ENCODE measurements around the gene ARHGAP22. TPM values are rescaled to one million over a fixed set of nuclear protein-coding genes. Genes with fewer than 3 reads are reported as not detected.

Gene ARHGAP22
- total RNA-seq, 1 experiment from 2014 or later: 1.8 TPM

DNA sequence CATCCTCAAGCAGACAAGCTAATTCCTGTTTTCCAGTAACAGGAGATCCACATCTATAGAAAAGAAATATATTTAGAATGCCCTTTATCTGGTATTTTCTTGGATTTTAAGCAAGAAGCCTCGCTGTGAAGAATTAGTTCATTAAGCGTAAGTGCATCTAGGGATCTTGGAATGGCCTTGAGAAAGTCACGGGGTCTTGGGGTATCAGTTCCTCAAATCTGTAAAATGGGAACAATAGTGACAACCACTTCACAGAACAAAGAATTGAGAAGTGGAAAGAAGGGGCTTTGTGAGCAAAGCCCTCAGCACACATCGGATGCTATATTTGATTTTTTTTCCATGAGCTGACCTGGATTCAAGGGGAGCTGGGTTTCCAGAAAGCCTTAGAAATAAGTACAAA, 47.5 kb upstream of the ARHGAP22 start:
- H3K4me3 ChIP-seq (ENCODE audit: low read depth in 2 of 2, low read length in 2 of 2): no peak overlapping the region
- POLR2A ChIA-PET: no interaction called here
- DNase-seq (ENCODE audit: low read depth, low spot score): no peak
- intact Hi-C loops (cut with micrococcal nuclease; ENCODE audit: unreplicated experiment) (no loop called here), in situ Hi-C loops (cut with HindIII; ENCODE audit: low pct_unique_long_range_greater_than_20kb, low sequenced_read_pairs) (no loop called here)
- H3K4me1 ChIP-seq (ENCODE audit: control insufficient read depth, insufficient read depth, low read length): peaks cover 6% of the 10 kb centered on the region; the same call in 1 of the 2 replicates
- no peaks in the 10 kb centered on the region for H3K36me3 ChIP-seq (ENCODE audit: control insufficient read depth, insufficient read depth, low read length)
- no peak overlapping the region for H3K27ac ChIP-seq (ENCODE audit: low read length)
- TF ChIP-seq SIN3A (IDR thresholded peaks at IDR 0.05; ENCODE audit: borderline replicate concordance, insufficient read depth, low read depth, low read length) (no peak), POLR2AphosphoS5 (IDR thresholded peaks at IDR 0.05; ENCODE audit: low read depth, low read length) (no peak), REST (IDR thresholded peaks at IDR 0.05; ENCODE audit: insufficient read depth in 1 of 2, low read depth in 2 of 2, low read length in 1 of 2) (no peak), TCF7L2 (IDR thresholded peaks at IDR 0.05; ENCODE audit: low read depth, low read length) (no peak), CTCF (IDR thresholded peaks at IDR 0.05) (no peak)
- BruUV-seq (replicated peaks): no TSS peak
- H3K27me3 ChIP-seq (ENCODE audit: control insufficient read depth, insufficient read depth, low read length): no peaks in the 10 kb centered on the region; the same call in 1 of the 2 replicates
- ATAC-seq: no peak
- no peaks in the 10 kb centered on the region for H3K9me3 ChIP-seq (ENCODE audit: control insufficient read depth, insufficient read depth, low read depth, low read length)
- CTCF ChIA-PET: no interaction called here

DNA sequence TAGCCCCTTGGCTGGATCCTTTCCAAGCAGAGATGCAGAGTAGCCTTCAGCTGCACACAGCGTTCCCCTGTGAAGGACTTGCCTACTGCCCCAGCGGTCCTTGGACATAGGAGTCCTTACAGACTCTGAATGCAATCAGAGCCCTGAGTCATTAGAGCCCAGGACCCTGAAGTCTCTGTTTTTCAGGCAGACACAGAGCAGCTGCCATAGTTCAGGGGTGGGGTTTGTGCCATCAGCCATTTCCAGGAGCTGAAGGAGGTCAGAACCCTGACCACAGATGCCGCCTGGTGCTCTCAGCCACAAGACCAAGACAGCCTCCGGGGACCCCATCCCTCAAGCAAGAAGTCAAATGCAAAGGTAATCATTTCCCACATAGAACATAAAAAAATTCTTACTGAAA, 47.0 kb upstream of the ARHGAP22 start:
- Histone ChIP-seq H3K27ac (ENCODE audit: low read length) (no peak overlapping the region), H3K36me3 (ENCODE audit: control insufficient read depth, insufficient read depth, low read length) (no peaks in the 10 kb centered on the region), H3K4me1 (ENCODE audit: control insufficient read depth, insufficient read depth, low read length) (peaks cover 4% of the 10 kb centered on the region; the same call in 1 of the 2 replicates), H3K9me3 (ENCODE audit: control insufficient read depth, insufficient read depth, low read depth, low read length) (no peaks in the 10 kb centered on the region), H3K4me3 (ENCODE audit: low read depth in 2 of 2, low read length in 2 of 2) (no peak overlapping the region), H3K27me3 (ENCODE audit: control insufficient read depth, insufficient read depth, low read length) (no peaks in the 10 kb centered on the region)
- BruUV-seq (replicated peaks): no TSS peak
- ATAC-seq (no peak), DNase-seq (ENCODE audit: low read depth, low spot score) (no peak)
- intact Hi-C loops (cut with micrococcal nuclease; ENCODE audit: unreplicated experiment): no loop called here
- POLR2A ChIA-PET: no interaction called here
- in situ Hi-C loops (cut with HindIII; ENCODE audit: low pct_unique_long_range_greater_than_20kb, low sequenced_read_pairs): no loop called here
- no peak for TF ChIP-seq POLR2AphosphoS5 (IDR thresholded peaks at IDR 0.05; ENCODE audit: low read depth, low read length)
- no peak for TF ChIP-seq SIN3A (IDR thresholded peaks at IDR 0.05; ENCODE audit: borderline replicate concordance, insufficient read depth, low read depth, low read length)
- no peak for TF ChIP-seq TCF7L2 (IDR thresholded peaks at IDR 0.05; ENCODE audit: low read depth, low read length)
- TF ChIP-seq CTCF (IDR thresholded peaks at IDR 0.05): no peak
- TF ChIP-seq REST (IDR thresholded peaks at IDR 0.05; ENCODE audit: insufficient read depth in 1 of 2, low read depth in 2 of 2, low read length in 1 of 2): no peak
- CTCF ChIA-PET: no interaction called here
